GM21576 (cell line): ENCODE data around the gene SATL1.
"Not testable (repeated sequence)": the region's sequence is repeated elsewhere in the genome, so short reads cannot be mapped to it uniquely, and the experiment has no call there.

ENCODE experiments used
- ATAC-seq: cut with Tn5 transposase; IDR thresholded peaks from one replicate; pipeline ENCODE4 v1.9.1; 2021; ENCODE audit warnings: mild to moderate bottlenecking, moderate library complexity; ENCODE audit not compliant: unreplicated experiment

The SATL1 gene

DNA sequence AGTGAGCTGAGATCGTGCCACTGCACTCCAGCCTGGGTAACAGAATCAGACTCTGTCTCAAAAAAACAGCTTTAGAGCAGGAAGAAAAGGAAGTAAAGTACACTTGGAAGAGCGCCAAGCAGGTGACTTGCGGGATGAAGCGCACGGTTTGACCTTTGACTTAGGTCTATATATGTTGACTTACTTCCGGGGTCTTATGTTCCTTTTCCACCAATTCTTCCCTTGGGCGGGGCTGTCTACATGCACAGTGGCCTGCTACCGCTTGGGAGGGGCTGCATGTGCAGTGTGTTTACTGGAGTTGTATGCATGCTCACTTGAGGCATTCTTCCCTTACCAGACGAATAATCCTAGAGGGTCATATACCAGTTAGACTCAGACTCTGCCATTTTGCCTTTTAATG, 131.3 kb downstream of the SATL1 start:
- ATAC-seq, result no peak

DNA sequence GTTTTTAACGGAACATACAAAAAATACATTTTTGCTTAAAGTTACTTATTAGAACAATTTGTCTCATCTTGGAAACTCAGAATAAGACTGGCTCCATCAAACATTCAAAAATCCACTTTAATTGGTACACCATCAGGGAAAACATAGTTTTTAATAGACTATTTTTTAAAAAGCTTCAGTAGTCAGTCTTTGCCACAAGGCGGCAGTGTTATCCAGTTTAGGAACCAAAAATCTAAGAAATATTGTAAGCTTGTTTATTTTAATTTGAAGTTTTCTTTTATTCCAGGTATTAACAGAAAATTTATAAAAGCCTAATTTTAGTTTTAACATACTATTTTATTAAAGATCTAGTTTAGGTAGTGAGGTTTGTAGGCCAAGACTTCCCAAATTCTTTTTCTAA, 132.2 kb downstream of the SATL1 start:
- ATAC-seq, result no peak

DNA sequence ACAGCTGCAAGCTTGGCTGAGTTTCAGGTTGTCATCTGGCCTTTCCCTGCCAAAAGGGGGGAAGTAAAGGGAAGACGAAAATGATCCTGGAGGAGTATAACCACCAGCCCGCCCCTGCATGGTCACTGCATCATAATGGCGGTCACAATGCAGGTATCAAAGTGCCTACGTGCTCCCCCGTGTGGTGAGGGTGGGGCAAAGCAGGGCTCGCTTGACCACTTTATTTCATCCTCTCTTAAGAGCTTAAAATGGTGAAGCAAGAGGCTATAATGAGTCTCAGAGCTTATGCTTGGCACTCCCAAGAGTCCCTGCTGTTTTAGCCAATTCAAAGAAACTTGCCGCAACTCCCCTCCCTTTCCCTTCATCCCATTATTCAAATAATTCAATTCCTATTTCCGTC, 134.3 kb downstream of the SATL1 start:
- no peak for ATAC-seq

DNA sequence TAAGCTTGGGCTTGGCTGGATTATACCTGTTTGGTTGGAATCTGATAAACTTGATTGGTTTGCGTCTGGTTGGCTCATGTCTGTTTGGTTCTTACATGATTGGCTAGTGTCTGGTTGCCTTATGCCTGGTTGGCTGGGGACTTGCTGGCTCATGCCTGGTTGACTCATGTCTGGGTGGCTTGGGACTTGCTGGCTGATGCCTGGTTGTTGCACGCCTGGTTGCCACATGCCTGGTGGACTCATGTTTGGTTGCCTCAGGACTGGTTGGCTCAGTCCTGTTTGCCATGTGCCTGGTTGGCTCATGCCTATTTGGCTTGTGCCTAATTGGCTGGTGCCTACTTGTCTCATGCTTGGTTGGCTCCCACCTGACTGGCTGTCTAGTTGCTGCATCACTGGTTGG, 135.4 kb downstream of the SATL1 start:
- ATAC-seq, result no peak

DNA sequence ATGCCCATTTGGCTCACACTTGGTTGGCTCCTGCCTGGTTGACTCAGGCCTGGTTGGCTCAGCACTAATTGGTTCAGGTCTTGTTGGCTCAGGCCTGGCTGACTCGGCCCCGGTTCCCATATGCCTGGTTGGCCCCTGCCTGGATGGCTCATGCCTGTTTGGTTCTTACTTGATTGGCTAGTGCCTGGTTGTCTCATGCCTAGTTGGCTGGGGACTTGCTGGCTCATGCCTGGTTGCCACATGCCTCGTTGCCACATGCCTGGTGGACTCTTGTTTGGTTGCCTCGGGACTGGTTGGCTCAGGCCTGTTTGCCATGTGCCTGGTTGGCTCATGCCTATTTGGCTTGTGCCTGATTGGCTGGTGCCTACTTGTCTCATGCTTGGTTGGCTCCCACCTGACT, 136.2 kb downstream of the SATL1 start:
- ATAC-seq, result no peak

DNA sequence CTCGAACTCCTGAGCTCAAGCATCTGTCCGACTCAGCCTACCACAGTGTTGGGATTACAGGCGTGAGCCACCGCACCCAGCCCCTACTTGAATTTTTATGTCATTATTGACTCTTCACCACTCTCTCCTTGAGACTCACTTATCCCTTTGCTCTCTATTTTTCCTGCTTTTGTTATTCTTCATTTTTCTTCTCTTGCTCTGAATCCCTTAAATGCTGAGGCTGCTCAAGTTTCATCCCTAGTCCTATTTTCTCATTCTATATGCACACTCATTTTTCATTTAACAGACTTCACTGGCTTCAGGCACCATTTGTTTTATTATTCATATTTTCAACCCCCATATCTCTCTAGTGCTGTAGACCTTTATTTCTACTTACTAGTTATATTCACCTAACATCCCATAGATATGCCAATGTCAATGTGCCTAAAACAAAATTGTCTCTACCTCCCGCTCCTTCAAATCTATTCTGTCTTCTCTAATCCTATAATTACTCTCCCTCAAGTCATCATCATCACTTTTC, 154.2 kb downstream of the SATL1 start:
- ATAC-seq, result no peak

DNA sequence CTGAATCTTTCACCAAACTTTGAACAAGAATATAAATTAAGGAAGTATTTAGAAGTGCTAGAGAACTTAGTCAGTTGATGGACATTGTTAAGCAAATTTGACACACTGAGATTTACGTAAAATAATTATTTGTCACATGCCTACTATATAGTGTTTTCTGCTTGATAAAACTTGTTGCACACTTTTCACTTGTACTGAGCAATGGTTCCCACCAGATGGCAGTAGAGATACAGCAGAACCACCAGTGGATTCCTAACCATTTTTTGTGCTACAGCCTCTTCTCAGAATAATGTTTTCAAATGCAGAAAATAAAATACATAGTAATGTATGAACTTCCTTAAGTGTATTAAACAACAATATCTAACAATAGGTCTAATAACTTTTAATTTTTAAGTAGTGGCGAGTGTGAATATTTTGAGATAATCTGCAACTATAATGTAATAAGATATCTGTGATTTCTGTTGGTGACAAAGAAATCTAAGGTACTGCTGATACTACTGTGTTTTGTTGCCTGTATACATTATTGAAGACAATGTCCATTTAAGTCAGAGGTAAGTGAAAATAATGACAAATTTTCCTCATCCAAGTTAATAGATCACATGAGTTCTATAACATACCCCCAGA, 158.7 kb downstream of the SATL1 start:
- ATAC-seq, result peak; percentile 90

GRCh38 chrX:85077247-85077646, 166.3 kb downstream of the SATL1 start:
- ATAC-seq, result not testable (repeated sequence)

DNA sequence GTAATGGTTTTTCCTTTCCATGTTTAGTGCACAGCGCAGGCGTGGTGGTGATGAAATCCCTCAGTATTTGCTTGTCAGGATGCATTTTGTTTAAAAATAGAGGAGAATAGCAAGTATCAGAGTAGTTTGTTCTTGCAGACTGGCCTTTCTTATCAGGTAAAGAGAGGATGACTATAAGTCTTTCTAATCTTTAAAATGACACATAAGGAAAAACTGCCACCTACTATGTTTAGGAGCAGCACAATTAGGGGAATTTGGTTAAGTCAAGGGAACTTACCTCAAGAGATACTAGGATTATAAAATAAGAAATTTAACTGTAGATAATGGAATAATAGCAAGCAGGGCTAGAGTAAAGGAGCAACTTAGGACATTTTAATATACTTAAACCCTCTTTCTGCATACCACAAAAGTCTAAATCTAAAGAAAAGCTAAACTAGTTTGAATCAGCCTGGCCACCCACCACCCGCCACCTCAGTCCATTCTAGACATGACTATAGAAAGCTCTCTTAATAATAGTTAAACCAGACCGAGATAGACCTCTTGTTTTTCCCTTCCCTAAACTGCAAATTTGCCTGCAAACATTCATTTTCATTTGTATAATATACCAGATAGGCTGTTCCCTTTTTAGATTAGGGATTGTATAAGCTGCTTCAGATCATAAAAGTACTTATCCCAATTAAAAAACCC, 177.9 kb downstream of the SATL1 start:
- ATAC-seq, result no peak

- ATAC-seq, result no peak
Measured at GRCh38 chrX:85052636-85053343, 190.8 kb downstream of the SATL1 start.

DNA sequence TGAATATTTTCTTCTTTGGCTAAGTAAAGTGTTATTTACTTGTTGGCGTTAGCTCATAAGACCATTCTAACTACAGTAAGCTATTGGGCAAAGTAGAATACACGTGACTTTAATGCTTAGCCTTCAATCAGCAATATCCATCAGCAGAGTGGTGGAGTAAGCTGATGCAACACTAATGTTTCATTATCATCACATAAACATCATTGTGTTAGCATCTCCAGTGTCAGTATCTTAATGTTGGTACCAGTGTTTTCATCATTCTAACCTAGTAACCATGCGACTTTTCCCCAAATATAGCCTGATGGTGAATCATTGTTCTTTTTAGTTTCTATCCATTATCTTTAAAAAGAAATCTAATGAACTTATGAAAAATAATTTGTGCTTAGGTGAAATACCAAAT, 191.4 kb downstream of the SATL1 start:
- ATAC-seq, result no peak

GRCh38 chrX:85051627-85052026, 192.0 kb downstream of the SATL1 start:
- no peak for ATAC-seq
